Activated naive CD8-positive, alpha-beta T cell treated with anti-CD3 and anti-CD28 coated beads for 36 hours (primary cell): ENCODE results near the gene ADM2. TPM values are rescaled to one million over a fixed set of nuclear protein-coding genes. Genes with fewer than 3 reads are reported as not detected.
A peak's percentile ranks its signal among the peaks of the same experiment; 100 is the strongest.

Experiments
- DNase-seq: peaks from one replicate; pipeline ENCODE4 v3.0.0; 2021
- H3K27ac Mint-ChIP-seq: one replicate; pipeline ENCODE4 v1.8.0; 2022; ENCODE audit warnings: mild to moderate bottlenecking, moderate library complexity, mixed read lengths
- H3K27me3 Mint-ChIP-seq: one replicate; pipeline ENCODE4 v1.8.0; 2022; ENCODE audit warnings: mild to moderate bottlenecking, mixed read lengths
- H3K36me3 Mint-ChIP-seq: one replicate; pipeline ENCODE4 v1.8.0; 2021; ENCODE audit warnings: mild to moderate bottlenecking, mixed read lengths
- H3K4me1 Mint-ChIP-seq: one replicate; pipeline ENCODE4 v1.8.0; 2021; ENCODE audit warnings: mixed read lengths
- H3K4me3 Mint-ChIP-seq: one replicate; pipeline ENCODE4 v1.8.0; 2022; ENCODE audit warnings: mild to moderate bottlenecking, moderate library complexity, mixed read lengths
- H3K9me3 Mint-ChIP-seq: one replicate; pipeline ENCODE4 v1.8.0; 2022; ENCODE audit warnings: mixed read lengths
- total RNA-seq, 2 experiments: library from RNA; stranded (reverse); gene quantifications; one replicate each; pipeline ENCODE4 v1.2.3, GENCODE V29; 2021

The ADM2 gene
- total RNA-seq, 2 experiments from 2014 or later: 6.7 to 7.5 TPM

GRCh38 chr22:50502628-50503474 is 21.5 kb downstream of the ADM2 start:
- H3K27me3 Mint-ChIP-seq: no peaks in the 10 kb centered on the region

GRCh38 chr22:50503475-50504145 is 22.3 kb downstream of the ADM2 start:
- no peak for DNase-seq
- H3K4me3 Mint-ChIP-seq: no peak overlapping the region
- H3K9me3 Mint-ChIP-seq: no peaks in the 10 kb centered on the region

More at GRCh38 chr22:50502628-50503474, 21.5 kb downstream of the ADM2 start:
- H3K27ac Mint-ChIP-seq: no peak overlapping the region
- H3K9me3 Mint-ChIP-seq: no peaks in the 10 kb centered on the region
- H3K36me3 Mint-ChIP-seq: peaks cover 2% of the 10 kb centered on the region
- H3K4me3 Mint-ChIP-seq: no peak overlapping the region
- no peak for DNase-seq
- H3K4me1 Mint-ChIP-seq: peaks cover 6% of the 10 kb centered on the region

GRCh38 chr22:50504369-50505211 is 23.2 kb downstream of the ADM2 start:
- DNase-seq: no peak
- peaks cover 7% of the 10 kb centered on the region for H3K36me3 Mint-ChIP-seq
- no peak overlapping the region for H3K4me3 Mint-ChIP-seq
- H3K27me3 Mint-ChIP-seq: no peaks in the 10 kb centered on the region
- H3K9me3 Mint-ChIP-seq: no peaks in the 10 kb centered on the region
- no peak overlapping the region for H3K27ac Mint-ChIP-seq
- H3K4me1 Mint-ChIP-seq: peaks cover 7% of the 10 kb centered on the region

More at GRCh38 chr22:50503475-50504145, 22.3 kb downstream of the ADM2 start:
- Mint-ChIP-seq H3K36me3 (peaks cover 2% of the 10 kb centered on the region), H3K4me1 (peaks cover 1% of the 10 kb centered on the region), H3K27ac (no peak overlapping the region), H3K27me3 (no peaks in the 10 kb centered on the region)

DNA sequence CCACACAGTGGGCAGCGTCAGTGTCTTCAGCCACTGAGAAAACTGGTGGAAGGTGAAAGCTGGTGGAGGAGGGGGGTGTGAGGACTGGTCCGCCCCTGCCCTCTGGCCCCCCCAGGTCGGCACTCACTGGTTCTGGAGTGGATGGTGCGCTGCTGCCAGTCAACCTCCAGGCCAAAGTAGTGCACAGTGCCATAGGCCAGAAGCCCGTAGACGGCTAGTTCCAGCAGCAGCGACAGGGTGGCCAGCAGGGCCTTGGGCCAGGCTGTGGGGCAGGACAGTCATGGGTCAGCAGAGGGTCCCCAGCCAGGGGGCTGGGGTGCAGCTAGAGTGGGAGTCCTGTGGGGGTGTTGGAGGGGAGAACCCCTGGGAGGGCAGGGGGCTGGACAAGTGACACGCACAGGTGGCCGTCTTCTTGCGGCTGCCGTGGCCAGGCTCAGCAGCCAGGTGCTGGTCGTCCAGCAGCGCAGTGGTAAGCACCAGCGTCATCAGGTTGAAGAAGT is 24.0 kb downstream of the ADM2 start:
- peaks cover 7% of the 10 kb centered on the region for H3K4me1 Mint-ChIP-seq
- H3K9me3 Mint-ChIP-seq: no peaks in the 10 kb centered on the region
- H3K36me3 Mint-ChIP-seq: peaks cover 7% of the 10 kb centered on the region
- H3K27me3 Mint-ChIP-seq: no peaks in the 10 kb centered on the region
- no peak overlapping the region for H3K4me3 Mint-ChIP-seq
- DNase-seq: no peak
- no peak overlapping the region for H3K27ac Mint-ChIP-seq

DNA sequence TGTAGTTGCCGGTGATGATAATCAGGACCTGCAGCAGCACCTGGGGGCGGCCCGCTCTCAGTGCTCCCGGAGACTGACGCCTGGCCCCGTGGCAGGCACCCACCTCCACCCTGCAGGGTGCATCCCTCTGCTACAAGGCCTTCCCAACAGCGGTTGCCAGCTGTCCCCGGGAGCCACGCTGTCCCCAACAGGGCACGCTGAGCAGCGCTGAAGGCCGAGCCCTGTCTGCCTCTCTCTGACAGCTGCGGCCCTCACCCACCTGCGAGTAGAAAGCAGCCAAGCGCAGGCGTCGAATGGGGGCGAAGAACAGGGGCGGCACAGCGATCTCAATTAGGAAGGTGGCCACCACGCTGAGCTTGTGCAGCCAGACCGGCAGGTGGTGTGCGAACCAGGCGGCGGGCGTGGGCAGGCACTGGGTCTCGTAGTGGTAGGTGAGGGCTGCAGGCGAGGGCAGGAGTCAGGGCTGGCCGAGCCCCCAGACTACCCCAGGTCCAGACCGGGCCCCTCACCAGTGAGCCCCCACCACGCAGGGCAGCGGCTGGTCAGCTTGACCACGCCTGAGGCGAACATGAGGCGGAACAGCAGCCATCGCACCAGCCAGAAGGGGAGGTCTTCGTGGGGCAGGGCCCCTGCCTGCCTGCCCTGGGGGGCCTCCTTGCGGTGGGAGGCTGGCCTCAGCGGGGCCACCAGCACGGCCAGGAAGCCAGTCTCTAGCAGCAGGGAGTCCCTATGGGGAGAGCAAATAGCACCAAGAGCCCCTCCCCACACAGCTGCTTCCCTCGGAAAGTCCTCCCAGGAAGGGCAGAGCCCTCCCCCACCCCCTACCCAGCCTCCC is 24.6 kb downstream of the ADM2 start:
- H3K27me3 Mint-ChIP-seq: no peaks in the 10 kb centered on the region
- H3K9me3 Mint-ChIP-seq: no peaks in the 10 kb centered on the region
- H3K4me1 Mint-ChIP-seq: peaks cover 7% of the 10 kb centered on the region
- peaks cover 7% of the 10 kb centered on the region for H3K36me3 Mint-ChIP-seq
- H3K27ac Mint-ChIP-seq: no peak overlapping the region
- peak overlapping the region; percentile 97 for H3K4me3 Mint-ChIP-seq
- DNase-seq: no peak

GRCh38 chr22:50506611-50507420 is 25.5 kb downstream of the ADM2 start:
- Mint-ChIP-seq H3K36me3 (peaks cover 7% of the 10 kb centered on the region), H3K27ac (peak overlapping the region; percentile 92), H3K9me3 (no peaks in the 10 kb centered on the region), H3K4me1 (peaks cover 7% of the 10 kb centered on the region), H3K27me3 (no peaks in the 10 kb centered on the region), H3K4me3 (peak overlapping the region; percentile 97)
- no peak for DNase-seq

DNA sequence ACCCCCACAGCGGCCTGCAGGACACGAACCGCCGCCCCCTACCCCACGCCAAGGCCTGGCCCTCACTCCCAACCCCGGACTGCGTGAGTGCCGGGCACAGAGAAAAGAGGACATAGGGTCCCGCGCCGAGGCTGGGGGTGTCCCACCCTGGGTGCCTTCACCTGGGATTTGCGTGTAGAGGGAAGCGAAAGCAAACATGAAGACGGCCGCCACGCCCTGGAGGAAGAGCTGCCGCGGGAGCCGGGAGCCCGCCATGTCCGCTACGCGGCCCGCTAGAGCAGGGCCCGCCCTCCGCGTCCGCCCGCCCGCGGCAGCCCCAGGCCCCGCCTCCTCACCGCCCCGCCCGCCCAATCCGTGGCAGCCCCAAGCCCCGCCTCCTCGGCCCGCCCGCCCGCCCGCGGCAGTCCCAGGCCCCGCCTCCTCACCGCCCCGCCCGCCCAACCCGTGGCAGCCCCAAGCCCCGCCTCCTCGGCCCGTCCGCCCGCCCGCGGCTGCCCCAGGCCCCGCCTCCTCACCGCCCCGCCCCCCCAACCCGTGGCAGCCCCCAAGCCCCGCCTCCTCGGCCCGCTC is 26.2 kb downstream of the ADM2 start, which contains the start of gene LMF2:
Gene LMF2 (minus strand): TSS at position 282 of the 570 bp plus-strand sequence. CDS start 27 bp downstream, at position 255.
- DNase-seq: peak; percentile 95
- no peaks in the 10 kb centered on the region for H3K9me3 Mint-ChIP-seq
- H3K4me1 Mint-ChIP-seq: peaks cover 11% of the 10 kb centered on the region
- H3K4me3 Mint-ChIP-seq: peak within 1 kb of the TSS; percentile 97
- H3K36me3 Mint-ChIP-seq: peaks cover 10% of the 10 kb centered on the region
- peak within 1 kb of the TSS; percentile 97 for H3K27ac Mint-ChIP-seq
- H3K27me3 Mint-ChIP-seq: no peaks in the 10 kb centered on the region

- H3K9me3 Mint-ChIP-seq: no peaks in the 10 kb centered on the region
- H3K27ac Mint-ChIP-seq: peak within 1 kb of the TSS; percentile 97
- no peaks in the 10 kb centered on the region for H3K27me3 Mint-ChIP-seq
- H3K4me1 Mint-ChIP-seq: peaks cover 13% of the 10 kb centered on the region
- peak within 1 kb of the TSS; percentile 97 for H3K4me3 Mint-ChIP-seq
- peaks cover 10% of the 10 kb centered on the region for H3K36me3 Mint-ChIP-seq
- DNase-seq: peak; percentile 98
Measured at GRCh38 chr22:50507991-50508884, 26.9 kb downstream of the ADM2 start, which contains the start of gene NCAPH2. Gene NCAPH2, plus strand, starts transcription at chr22:50508224. Its CDS starts 114 bp downstream, at chr22:50508338.

GRCh38 chr22:50508897-50509296 is 27.6 kb downstream of the ADM2 start:
- Mint-ChIP-seq H3K4me1 (peaks cover 13% of the 10 kb centered on the region), H3K27me3 (no peaks in the 10 kb centered on the region), H3K27ac (peak overlapping the region; percentile 97), H3K4me3 (peak overlapping the region; percentile 86), H3K36me3 (peaks cover 14% of the 10 kb centered on the region), H3K9me3 (no peaks in the 10 kb centered on the region)
- DNase-seq: no peak

DNA sequence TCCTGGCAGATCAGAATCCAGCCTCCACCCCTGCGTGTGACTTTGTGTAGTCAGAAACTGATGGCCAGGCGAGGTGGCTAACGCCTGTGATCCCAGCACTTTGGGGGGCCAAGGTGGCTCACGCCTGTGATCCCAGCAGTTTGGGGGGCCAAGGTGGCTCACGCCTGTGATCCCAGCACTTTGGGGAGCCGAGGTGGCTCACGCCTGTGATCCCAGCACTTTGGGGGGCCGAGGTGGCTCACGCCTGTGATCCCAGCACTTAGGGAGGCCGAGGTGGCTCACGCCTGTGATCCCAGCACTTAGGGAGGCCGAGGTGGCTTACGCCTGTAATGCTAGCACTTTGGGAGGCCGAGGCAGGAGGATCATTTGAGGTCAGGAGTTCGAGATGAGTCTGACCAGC is 31.8 kb downstream of the ADM2 start:
- no peak for DNase-seq

DNA sequence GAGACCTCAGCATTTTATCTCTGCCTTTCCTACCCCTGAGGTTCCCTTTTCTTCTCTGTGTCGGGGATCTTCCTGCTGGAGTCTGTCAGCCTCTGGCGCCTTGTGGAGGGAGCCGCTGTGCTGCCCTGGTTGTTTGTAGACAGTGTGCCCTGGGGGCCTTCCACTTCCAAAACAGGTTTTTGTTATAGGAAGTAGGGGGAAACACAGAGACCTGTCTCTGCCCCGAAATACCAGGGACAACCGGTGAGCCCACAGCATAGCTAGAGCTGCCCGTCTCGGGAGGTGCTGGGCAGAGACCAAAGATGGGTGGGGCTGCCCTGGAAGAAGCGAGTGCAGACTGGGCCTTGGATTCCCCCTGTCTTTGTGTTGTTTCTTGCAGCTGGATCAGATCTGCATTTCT is 34.7 kb downstream of the ADM2 start:
- no peaks in the 10 kb centered on the region for H3K9me3 Mint-ChIP-seq
- H3K4me3 Mint-ChIP-seq: no peak overlapping the region
- peaks cover 10% of the 10 kb centered on the region for H3K4me1 Mint-ChIP-seq
- no peak for DNase-seq
- H3K27ac Mint-ChIP-seq: no peak overlapping the region
- H3K27me3 Mint-ChIP-seq: no peaks in the 10 kb centered on the region
- H3K36me3 Mint-ChIP-seq: peaks cover 26% of the 10 kb centered on the region

More for the DNA sequence above, 31.8 kb downstream of the ADM2 start:
- no peak overlapping the region for H3K27ac Mint-ChIP-seq
- H3K36me3 Mint-ChIP-seq: peaks cover 21% of the 10 kb centered on the region
- no peaks in the 10 kb centered on the region for H3K9me3 Mint-ChIP-seq
- H3K4me3 Mint-ChIP-seq: no peak overlapping the region
- peaks cover 17% of the 10 kb centered on the region for H3K4me1 Mint-ChIP-seq
- no peaks in the 10 kb centered on the region for H3K27me3 Mint-ChIP-seq

DNA sequence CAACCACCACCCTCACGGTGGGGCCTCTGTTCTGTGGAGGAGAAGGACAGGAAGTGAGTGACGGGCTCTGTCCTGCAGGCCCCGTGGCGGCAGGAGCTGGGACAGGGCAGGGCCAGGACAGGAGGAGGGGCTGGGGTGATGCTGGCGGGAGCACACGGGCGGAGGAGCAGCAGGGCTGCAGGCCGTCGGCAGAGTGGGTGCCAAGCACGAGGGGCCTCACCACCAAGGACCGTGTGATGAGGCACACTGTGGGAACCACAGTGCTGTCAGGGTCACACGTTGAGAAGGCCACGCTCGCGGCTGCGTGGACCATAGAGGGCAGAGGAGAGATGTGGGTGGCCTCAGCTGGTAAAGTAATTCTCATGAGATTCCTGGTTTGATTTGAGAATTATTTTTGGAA is 35.5 kb downstream of the ADM2 start:
- Mint-ChIP-seq H3K27me3 (no peaks in the 10 kb centered on the region), H3K4me3 (no peak overlapping the region), H3K9me3 (no peaks in the 10 kb centered on the region), H3K36me3 (peaks cover 26% of the 10 kb centered on the region), H3K4me1 (peaks cover 10% of the 10 kb centered on the region), H3K27ac (peak overlapping the region; percentile 63)
- no peak for DNase-seq
